Skeletal muscle tissue (tissue), 4 donors: ENCODE measurements around the gene GARNL3. TPM values are rescaled to one million over a fixed set of nuclear protein-coding genes. Genes with fewer than 3 reads are reported as not detected.

Experiments
- H3K27ac ChIP-seq: one replicate; pipeline ENCODE4 v1.7.0; 2013; ENCODE audit warnings: mild to moderate bottlenecking, low read depth, low read length, inconsistent platforms
- H3K27me3 ChIP-seq, 3 donors: one replicate each; pipeline ENCODE4 v1.7.0; 2013; ENCODE audit warnings: low read length in 3 of 3; ENCODE audit not compliant: control insufficient read depth in 3 of 3, insufficient read depth in 3 of 3
- H3K36me3 ChIP-seq, 3 donors: one replicate each; pipeline ENCODE4 v1.7.0; 2013; ENCODE audit warnings: low read length in 3 of 3; ENCODE audit not compliant: control insufficient read depth in 3 of 3, insufficient read depth in 3 of 3
- H3K4me1 ChIP-seq, 3 donors: one replicate each; pipeline ENCODE4 v1.7.0; 2013; ENCODE audit warnings: low read length in 3 of 3, mild to moderate bottlenecking in 3 of 3; ENCODE audit not compliant: control insufficient read depth in 3 of 3, insufficient read depth in 3 of 3
- H3K4me3 ChIP-seq, 3 donors: one replicate each; pipeline ENCODE4 v1.7.0; 2013; ENCODE audit warnings: low read length in 3 of 3
- H3K9ac ChIP-seq, 3 donors: one replicate each; pipeline ENCODE4 v1.7.0; 2013; ENCODE audit warnings: low read length in 3 of 3, mild to moderate bottlenecking in 3 of 3, moderate library complexity in 2 of 3, low read depth in 1 of 3
- H3K9me3 ChIP-seq, 3 donors: one replicate each; pipeline ENCODE4 v1.7.0; 2013; ENCODE audit warnings: low read length in 3 of 3; ENCODE audit not compliant: control insufficient read depth in 3 of 3
- total RNA-seq: library from RNA; depleted of rRNA; stranded (reverse); fragments of >200 nt; gene quantifications from one replicate; pipeline ENCODE4 v1.2.3, GENCODE V29; 2014
- donor health status: Osteomylitis.

Gene GARNL3
- total RNA-seq, 1 donor from 2014 or later = 21.9 TPM

DNA sequence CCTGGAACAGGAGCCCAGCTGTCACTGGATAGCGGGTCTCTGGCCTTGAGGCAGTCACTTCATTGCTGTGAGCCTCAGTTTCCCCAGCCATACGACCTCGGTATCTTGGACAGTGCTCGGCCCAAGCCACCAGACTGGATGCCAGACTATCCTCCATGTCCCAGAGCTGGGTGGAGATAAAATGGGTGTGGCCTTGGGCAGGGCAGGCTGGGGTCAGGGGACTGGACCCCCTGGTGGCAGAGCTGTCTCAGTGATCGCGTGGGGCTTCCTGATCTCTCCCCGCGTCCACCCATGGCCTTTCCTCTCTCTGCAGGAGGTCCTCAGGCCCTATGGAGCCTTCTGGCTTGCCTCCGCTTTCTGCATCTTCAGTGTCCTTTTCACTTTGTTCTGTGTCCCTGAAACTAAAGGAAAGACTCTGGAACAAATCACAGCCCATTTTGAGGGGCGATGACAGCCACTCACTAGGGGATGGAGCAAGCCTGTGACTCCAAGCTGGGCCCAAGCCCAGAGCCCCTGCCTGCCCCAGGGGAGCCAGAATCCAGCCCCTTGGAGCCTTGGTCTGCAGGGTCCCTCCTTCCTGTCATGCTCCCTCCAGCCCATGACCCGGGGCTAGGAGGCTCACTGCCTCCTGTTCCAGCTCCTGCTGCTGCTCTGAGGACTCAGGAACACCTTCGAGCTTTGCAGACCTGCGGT is 142.4 kb downstream of the GARNL3 start:
- Histone ChIP-seq H3K36me3 (peaks cover 24 to 39% (median 31%) of the 10 kb centered on the region in 3 donors), H3K9me3 (no peaks in the 10 kb centered on the region), H3K4me1 (peaks cover 0 to 8% (median 3%) of the 10 kb centered on the region in 3 donors), H3K4me3 (no peak overlapping the region), H3K27ac (no peak overlapping the region), H3K9ac (peak overlapping the region in 1 of 3 donors; percentile 16), H3K27me3 (no peaks in the 10 kb centered on the region)

DNA sequence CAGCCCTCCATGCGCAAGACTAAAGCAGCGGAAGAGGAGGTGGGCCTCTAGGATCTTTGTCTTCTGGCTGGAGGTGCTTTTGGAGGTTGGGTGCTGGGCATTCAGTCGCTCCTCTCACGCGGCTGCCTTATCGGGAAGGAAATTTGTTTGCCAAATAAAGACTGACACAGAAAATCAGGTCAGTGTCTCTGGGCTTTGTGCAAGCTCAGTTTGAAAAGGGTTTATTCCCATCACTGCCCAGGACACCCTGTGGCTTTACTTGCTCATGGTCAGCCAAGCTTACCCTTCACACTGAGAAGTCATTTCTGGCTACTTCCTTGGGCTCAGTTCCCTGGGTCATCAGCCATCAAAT is 142.9 kb downstream of the GARNL3 start:
- Histone ChIP-seq H3K9ac (peak overlapping the region in 1 of 3 donors; percentile 16), H3K4me3 (no peak overlapping the region), H3K36me3 (peaks cover 20 to 33% (median 31%) of the 10 kb centered on the region in 3 donors), H3K27ac (no peak overlapping the region), H3K4me1 (peaks cover 0 to 8% (median 3%) of the 10 kb centered on the region in 3 donors), H3K27me3 (no peaks in the 10 kb centered on the region), H3K9me3 (no peaks in the 10 kb centered on the region)

DNA sequence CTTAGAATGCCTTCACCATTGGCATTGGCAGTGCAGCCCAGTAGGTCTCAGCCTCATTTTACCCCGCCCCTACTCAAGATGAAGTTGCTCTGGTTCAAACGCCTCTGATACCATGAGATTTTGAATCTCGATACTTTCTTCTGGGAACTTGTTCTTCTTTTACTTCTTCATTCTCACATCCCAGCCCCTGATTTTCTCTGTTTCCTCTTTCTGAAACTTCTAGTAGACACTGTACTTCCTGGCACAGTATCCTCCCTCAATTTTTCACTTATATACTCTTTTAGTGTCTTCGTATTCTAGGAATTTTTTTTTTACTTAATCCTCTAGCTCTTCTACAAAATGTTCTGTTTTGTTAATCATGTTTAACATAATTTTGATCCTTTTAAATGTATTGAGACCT is 146.5 kb downstream of the GARNL3 start:
- Histone ChIP-seq H3K9me3 (no peaks in the 10 kb centered on the region), H3K36me3 (peaks cover 3 to 11% (median 6%) of the 10 kb centered on the region in 3 donors), H3K27me3 (no peaks in the 10 kb centered on the region), H3K4me3 (no peak overlapping the region), H3K9ac (no peak overlapping the region), H3K27ac (no peak overlapping the region), H3K4me1 (no peaks in the 10 kb centered on the region)

DNA sequence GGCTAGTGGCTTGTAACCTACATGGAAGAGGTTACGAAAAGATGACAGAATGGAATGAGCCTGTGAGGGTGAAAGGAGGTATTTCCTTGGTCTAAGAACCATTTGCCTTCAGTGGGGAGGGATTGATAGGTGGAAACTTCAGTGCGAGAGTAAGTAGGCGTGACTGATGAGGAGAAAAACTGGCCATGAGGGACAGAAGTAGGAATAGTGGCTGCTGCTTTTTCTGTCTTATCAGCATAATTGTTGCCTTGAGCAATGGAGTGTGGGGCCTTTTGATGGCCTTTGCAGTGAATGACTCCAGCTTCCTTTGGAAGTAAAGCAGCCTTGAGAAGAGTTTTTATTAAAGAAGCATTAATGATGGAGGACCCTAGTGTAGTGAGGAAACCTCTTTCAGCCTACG is 150.6 kb downstream of the GARNL3 start:
- H3K4me1 ChIP-seq = peaks cover 9 to 14% (median 13%) of the 10 kb centered on the region in 3 donors
- H3K9ac ChIP-seq = no peak overlapping the region
- H3K27ac ChIP-seq = no peak overlapping the region
- H3K36me3 ChIP-seq = no peaks in the 10 kb centered on the region
- no peaks in the 10 kb centered on the region for H3K27me3 ChIP-seq
- no peak overlapping the region for H3K4me3 ChIP-seq
- no peaks in the 10 kb centered on the region for H3K9me3 ChIP-seq

- H3K27me3 ChIP-seq = no peaks in the 10 kb centered on the region
- H3K4me1 ChIP-seq = peaks cover 9 to 14% (median 13%) of the 10 kb centered on the region in 3 donors
- no peak overlapping the region for H3K9ac ChIP-seq
- no peak overlapping the region for H3K4me3 ChIP-seq
- no peak overlapping the region for H3K27ac ChIP-seq
- no peaks in the 10 kb centered on the region for H3K36me3 ChIP-seq
- no peaks in the 10 kb centered on the region for H3K9me3 ChIP-seq
These were observed 151.1 kb downstream of the GARNL3 start for GRCh38 chr9:127415657-127416056.

GRCh38 chr9:127417131-127418036 is 152.8 kb downstream of the GARNL3 start:
- Histone ChIP-seq H3K27me3 (no peaks in the 10 kb centered on the region), H3K9ac (peak overlapping the region in 1 of 3 donors; percentile 51), H3K4me1 (peaks cover 13 to 24% (median 14%) of the 10 kb centered on the region in 3 donors), H3K36me3 (no peaks in the 10 kb centered on the region), H3K4me3 (no peak overlapping the region), H3K9me3 (no peaks in the 10 kb centered on the region), H3K27ac (no peak overlapping the region)

DNA sequence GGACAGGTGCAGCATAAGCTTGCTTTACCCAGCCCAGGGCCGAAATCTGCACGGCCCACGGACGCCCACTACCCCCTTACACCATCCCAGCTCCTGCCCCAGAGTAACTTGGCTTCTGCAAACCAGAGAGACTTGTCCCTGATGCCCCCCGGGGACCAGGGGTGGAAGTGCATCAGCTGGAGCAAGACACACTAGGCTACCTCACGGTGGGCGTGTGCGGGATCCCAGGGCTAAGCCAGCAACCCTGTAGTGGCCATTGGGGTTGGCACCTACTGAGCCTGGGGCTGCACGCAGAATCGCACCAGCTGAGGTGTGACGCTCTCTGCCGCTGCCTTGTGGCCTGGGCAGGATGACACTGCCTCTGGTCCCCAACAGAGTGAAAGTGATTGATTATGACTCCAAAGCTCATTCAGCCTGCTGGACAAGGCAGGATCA is 153.5 kb downstream of the GARNL3 start:
- Histone ChIP-seq H3K27me3 (no peaks in the 10 kb centered on the region), H3K27ac (no peak overlapping the region), H3K9me3 (no peaks in the 10 kb centered on the region), H3K36me3 (no peaks in the 10 kb centered on the region), H3K4me1 (peaks cover 13 to 31% (median 20%) of the 10 kb centered on the region in 3 donors), H3K4me3 (no peak overlapping the region), H3K9ac (peak overlapping the region in 1 of 3 donors; percentile 51)

- Histone ChIP-seq H3K9ac (peak overlapping the region in 1 of 3 donors; percentile 95), H3K36me3 (no peaks in the 10 kb centered on the region), H3K27me3 (no peaks in the 10 kb centered on the region), H3K4me1 (peaks cover 13 to 39% (median 23%) of the 10 kb centered on the region in 3 donors), H3K27ac (no peak overlapping the region), H3K9me3 (no peaks in the 10 kb centered on the region), H3K4me3 (peak overlapping the region in 1 of 3 donors; percentile 97)
These were observed 154.8 kb downstream of the GARNL3 start for GRCh38 chr9:127419348-127419747.

DNA sequence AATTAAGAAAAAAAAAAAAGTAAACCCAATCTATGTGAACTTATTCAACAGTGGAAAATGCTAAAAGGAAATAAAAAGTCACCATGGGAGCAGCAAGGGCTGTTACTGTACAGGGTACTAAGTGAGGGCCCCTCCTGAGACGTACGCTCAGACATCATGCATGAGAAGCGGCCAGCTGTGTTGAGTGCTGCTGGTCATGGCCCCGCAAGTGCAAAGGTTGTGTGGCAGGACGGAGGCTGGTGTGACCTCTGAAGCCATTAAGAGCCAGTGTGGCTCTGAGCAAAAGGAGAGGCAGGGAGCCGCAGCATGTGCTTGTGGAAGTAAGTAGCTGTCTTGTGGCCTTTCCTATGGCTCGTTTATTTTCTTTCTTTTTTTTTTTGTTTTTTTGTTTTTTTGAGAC is 156.5 kb downstream of the GARNL3 start:
- H3K9ac ChIP-seq = peak overlapping the region in 1 of 3 donors; percentile 25
- H3K27me3 ChIP-seq = no peaks in the 10 kb centered on the region
- no peaks in the 10 kb centered on the region for H3K9me3 ChIP-seq
- no peaks in the 10 kb centered on the region for H3K36me3 ChIP-seq
- H3K4me3 ChIP-seq = no peak overlapping the region
- peaks cover 26 to 54% (median 32%) of the 10 kb centered on the region in 3 donors for H3K4me1 ChIP-seq
- no peak overlapping the region for H3K27ac ChIP-seq
